Cardiac muscle cell (in vitro differentiated cells and primary cell): ENCODE results near the gene TNFSF13B. TPM values are rescaled to one million over a fixed set of nuclear protein-coding genes. Genes with fewer than 3 reads are reported as not detected.
"Not testable (repeated sequence)": the region's sequence is repeated elsewhere in the genome, so short reads cannot be mapped to it uniquely, and the experiment has no call there.

ENCODE experiments used
- DNase-seq, 2 donors: peaks; one replicate each; pipeline versions ENCODE4 v3.0.0 to v3.0.0-alpha.2; 2010 to 2017; ENCODE audit warnings: low read depth in 1 of 2, low spot score in 1 of 2
- H3K27ac ChIP-seq: fragments of 200-600 bp; sonication (generic); 2 replicates; pipeline ENCODE4 v1.5.1; 2016
- H3K27me3 ChIP-seq: fragments of 200-600 bp; sonication (generic); 2 replicates; pipeline ENCODE4 v1.6.0; 2016; ENCODE audit warnings: control low read depth
- H3K36me3 ChIP-seq: fragments of 200-600 bp; sonication (generic); 2 replicates; pipeline ENCODE4 v1.5.1; 2016; ENCODE audit warnings: control low read depth
- H3K4me1 ChIP-seq: fragments of 200-600 bp; sonication (generic); 2 replicates; pipeline ENCODE4 v1.8.1; 2017; ENCODE audit warnings: low read depth, mild to moderate bottlenecking, mixed run types
- H3K4me3 ChIP-seq: fragments of 200-600 bp; sonication (generic); 2 replicates; pipeline ENCODE4 v1.5.1; 2016; ENCODE audit warnings: mild to moderate bottlenecking
- H3K9me3 ChIP-seq: fragments of 200-600 bp; sonication (generic); 2 replicates; pipeline ENCODE4 v1.5.1; 2017; ENCODE audit warnings: low read depth, mild to moderate bottlenecking, control low read depth
- polyA plus RNA-seq: library from polyadenylated mRNA; unstranded; fragments of >200 nt; fragmentation: Nextera tagmentation; extraction: Ambion mirVana; gene quantifications from 2 replicates; pipeline ENCODE4 v1.2.1, GENCODE V29; 2016
- total RNA-seq: library from RNA; depleted of rRNA; stranded (reverse); fragments of >200 nt; gene quantifications from 2 replicates; pipeline ENCODE4 v1.2.3, GENCODE V29; 2016
- TF ChIP-seq, protein P1 (sequence below): IDR thresholded peaks from 2 replicates; pipeline ENCODE4 v1.5.1; 2012; ENCODE audit warnings: low read depth, mild to moderate bottlenecking, low read length

The TNFSF13B gene
- total and polyA plus RNA-seq, 2 experiments from 2014 or later, result 0.56 to 0.69 TPM

DNA sequence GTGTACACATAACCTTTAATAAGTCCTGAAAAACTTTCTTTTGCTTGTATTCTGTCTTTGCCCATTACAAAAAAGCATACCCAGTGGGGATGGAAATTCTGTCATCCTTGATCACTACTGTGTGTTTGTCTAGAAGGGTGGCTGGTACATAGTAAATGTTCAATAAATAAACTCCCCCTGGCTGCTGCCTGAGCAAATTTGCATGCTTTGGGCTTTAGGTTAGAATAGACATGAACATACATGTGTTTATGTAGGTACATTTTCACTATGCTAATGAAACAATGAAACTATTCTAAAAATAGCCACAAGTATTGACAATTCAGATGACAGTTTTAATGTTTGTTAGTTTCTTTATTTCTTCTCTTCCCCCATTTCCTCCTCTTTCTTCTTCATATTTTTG, 36.1 kb downstream of the TNFSF13B start:
- Histone ChIP-seq H3K36me3 (no peaks in the 10 kb centered on the region), H3K27me3 (no peaks in the 10 kb centered on the region), H3K27ac (no peak overlapping the region), H3K4me3 (no peak overlapping the region), H3K9me3 (no peaks in the 10 kb centered on the region), H3K4me1 (no peaks in the 10 kb centered on the region)
- TF ChIP-seq, protein P1, sequence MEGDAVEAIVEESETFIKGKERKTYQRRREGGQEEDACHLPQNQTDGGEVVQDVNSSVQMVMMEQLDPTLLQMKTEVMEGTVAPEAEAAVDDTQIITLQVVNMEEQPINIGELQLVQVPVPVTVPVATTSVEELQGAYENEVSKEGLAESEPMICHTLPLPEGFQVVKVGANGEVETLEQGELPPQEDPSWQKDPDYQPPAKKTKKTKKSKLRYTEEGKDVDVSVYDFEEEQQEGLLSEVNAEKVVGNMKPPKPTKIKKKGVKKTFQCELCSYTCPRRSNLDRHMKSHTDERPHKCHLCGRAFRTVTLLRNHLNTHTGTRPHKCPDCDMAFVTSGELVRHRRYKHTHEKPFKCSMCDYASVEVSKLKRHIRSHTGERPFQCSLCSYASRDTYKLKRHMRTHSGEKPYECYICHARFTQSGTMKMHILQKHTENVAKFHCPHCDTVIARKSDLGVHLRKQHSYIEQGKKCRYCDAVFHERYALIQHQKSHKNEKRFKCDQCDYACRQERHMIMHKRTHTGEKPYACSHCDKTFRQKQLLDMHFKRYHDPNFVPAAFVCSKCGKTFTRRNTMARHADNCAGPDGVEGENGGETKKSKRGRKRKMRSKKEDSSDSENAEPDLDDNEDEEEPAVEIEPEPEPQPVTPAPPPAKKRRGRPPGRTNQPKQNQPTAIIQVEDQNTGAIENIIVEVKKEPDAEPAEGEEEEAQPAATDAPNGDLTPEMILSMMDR, result no peak
- no peak for DNase-seq

GRCh38 chr13:108306860-108307259, 37.3 kb downstream of the TNFSF13B start:
- H3K27me3 ChIP-seq, result no peaks in the 10 kb centered on the region
- no peak overlapping the region for H3K4me3 ChIP-seq
- no peaks in the 10 kb centered on the region for H3K36me3 ChIP-seq
- DNase-seq, result no peak
- no peak overlapping the region for H3K27ac ChIP-seq
- TF ChIP-seq, protein P1, result no peak
- H3K4me1 ChIP-seq, result no peaks in the 10 kb centered on the region
- no peaks in the 10 kb centered on the region for H3K9me3 ChIP-seq

- H3K4me3 ChIP-seq, H3K36me3 ChIP-seq, H3K27ac ChIP-seq, H3K9me3 ChIP-seq, DNase-seq, H3K27me3 ChIP-seq, H3K4me1 ChIP-seq: not testable (repeated sequence)
Measured at GRCh38 chr13:108311596-108311995, 42.1 kb downstream of the TNFSF13B start.

- H3K4me3 ChIP-seq, result no peak overlapping the region
- H3K36me3 ChIP-seq, result no peaks in the 10 kb centered on the region
- no peak for DNase-seq
- H3K4me1 ChIP-seq, result no peaks in the 10 kb centered on the region
- TF ChIP-seq, protein P1, result no peak
- no peaks in the 10 kb centered on the region for H3K27me3 ChIP-seq
- no peaks in the 10 kb centered on the region for H3K9me3 ChIP-seq
- H3K27ac ChIP-seq, result no peak overlapping the region
Measured at GRCh38 chr13:108313382-108313781, 43.9 kb downstream of the TNFSF13B start.

GRCh38 chr13:108315273-108315672, 45.8 kb downstream of the TNFSF13B start:
- TF ChIP-seq, protein P1, result no peak
- Histone ChIP-seq H3K9me3 (no peaks in the 10 kb centered on the region), H3K4me1 (no peaks in the 10 kb centered on the region), H3K36me3 (no peaks in the 10 kb centered on the region), H3K4me3 (no peak overlapping the region), H3K27me3 (no peaks in the 10 kb centered on the region), H3K27ac (no peak overlapping the region)
- DNase-seq, result no peak

- Histone ChIP-seq H3K27me3 (no peaks in the 10 kb centered on the region), H3K4me1 (no peaks in the 10 kb centered on the region), H3K36me3 (no peaks in the 10 kb centered on the region), H3K27ac (no peak overlapping the region), H3K9me3 (no peaks in the 10 kb centered on the region), H3K4me3 (no peak overlapping the region)
- TF ChIP-seq, protein P1, result no peak
- DNase-seq, result no peak
Measured at GRCh38 chr13:108315991-108316390, 46.5 kb downstream of the TNFSF13B start.
